Esophagus squamous epithelium (tissue), 4 donors: ENCODE results near the gene TBC1D23.

ENCODE experiments used
- POLR2A ChIP-seq, 4 donors: fragments of 450-650 bp; IDR thresholded peaks; one replicate each; pipeline ENCODE4 v1.6.1; 2017; ENCODE audit warnings: antibody characterized with exemption in 4 of 4, mild to moderate bottlenecking in 4 of 4, moderate library complexity in 3 of 4
- TF ChIP-seq, protein P1 (sequence below), 6 experiments: fragments of 450-650 bp in 4 of 6; fragments of 200-600 bp in 2 of 6; sonication (generic) in 2 of 6; IDR thresholded peaks; one replicate each; pipeline ENCODE4 v1.5.1; 2016 to 2019; ENCODE audit warnings: antibody characterized with exemption in 6 of 6, mild to moderate bottlenecking in 4 of 6, moderate library complexity in 4 of 6

- TF ChIP-seq, protein P1, sequence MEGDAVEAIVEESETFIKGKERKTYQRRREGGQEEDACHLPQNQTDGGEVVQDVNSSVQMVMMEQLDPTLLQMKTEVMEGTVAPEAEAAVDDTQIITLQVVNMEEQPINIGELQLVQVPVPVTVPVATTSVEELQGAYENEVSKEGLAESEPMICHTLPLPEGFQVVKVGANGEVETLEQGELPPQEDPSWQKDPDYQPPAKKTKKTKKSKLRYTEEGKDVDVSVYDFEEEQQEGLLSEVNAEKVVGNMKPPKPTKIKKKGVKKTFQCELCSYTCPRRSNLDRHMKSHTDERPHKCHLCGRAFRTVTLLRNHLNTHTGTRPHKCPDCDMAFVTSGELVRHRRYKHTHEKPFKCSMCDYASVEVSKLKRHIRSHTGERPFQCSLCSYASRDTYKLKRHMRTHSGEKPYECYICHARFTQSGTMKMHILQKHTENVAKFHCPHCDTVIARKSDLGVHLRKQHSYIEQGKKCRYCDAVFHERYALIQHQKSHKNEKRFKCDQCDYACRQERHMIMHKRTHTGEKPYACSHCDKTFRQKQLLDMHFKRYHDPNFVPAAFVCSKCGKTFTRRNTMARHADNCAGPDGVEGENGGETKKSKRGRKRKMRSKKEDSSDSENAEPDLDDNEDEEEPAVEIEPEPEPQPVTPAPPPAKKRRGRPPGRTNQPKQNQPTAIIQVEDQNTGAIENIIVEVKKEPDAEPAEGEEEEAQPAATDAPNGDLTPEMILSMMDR (IDR thresholded peaks at IDR 0.05), result no peak
- TF ChIP-seq POLR2A (IDR thresholded peaks at IDR 0.05), result no peak
Observed at GRCh38 chr3:100289339-100289738, 28.5 kb downstream of the TBC1D23 start.
